ENCODE data around the gene SIPA1L3.

- TF ChIP-seq CTCF (conservative IDR thresholded peaks at IDR 0.05 in 1 of 2, IDR thresholded peaks at IDR 0.05 in 1 of 2; ENCODE audit: extremely low read depth in 1 of 2, insufficient read depth in 1 of 2, low read depth in 1 of 2, low read length in 2 of 2) (no peak), EZH2 (IDR thresholded peaks at IDR 0.05; ENCODE audit: borderline replicate concordance, low read length) (no peak)
Measured at GRCh38 chr19:37969695-37970094, 62.7 kb downstream of the SIPA1L3 start.

All from mammary epithelial cell (primary cell).